A172 (cell line): ENCODE results near the gene LAGE3. TPM values are rescaled to one million over a fixed set of nuclear protein-coding genes. Genes with fewer than 3 reads are reported as not detected.

Experiments used
- DNase-seq: peaks from one replicate; pipeline ENCODE4 v3.0.0-alpha.2; 2015; ENCODE audit warnings: low spot score
- total RNA-seq: library from RNA; depleted of rRNA; stranded (reverse); fragments of >200 nt; shearing (Covaris generic); gene quantifications from 2 replicates; pipeline ENCODE4 v1.2.3, GENCODE V29; 2014; rRNA removed

LAGE3 gene
- total RNA-seq, result 70.5 and 109 TPM in 2 replicates

DNA sequence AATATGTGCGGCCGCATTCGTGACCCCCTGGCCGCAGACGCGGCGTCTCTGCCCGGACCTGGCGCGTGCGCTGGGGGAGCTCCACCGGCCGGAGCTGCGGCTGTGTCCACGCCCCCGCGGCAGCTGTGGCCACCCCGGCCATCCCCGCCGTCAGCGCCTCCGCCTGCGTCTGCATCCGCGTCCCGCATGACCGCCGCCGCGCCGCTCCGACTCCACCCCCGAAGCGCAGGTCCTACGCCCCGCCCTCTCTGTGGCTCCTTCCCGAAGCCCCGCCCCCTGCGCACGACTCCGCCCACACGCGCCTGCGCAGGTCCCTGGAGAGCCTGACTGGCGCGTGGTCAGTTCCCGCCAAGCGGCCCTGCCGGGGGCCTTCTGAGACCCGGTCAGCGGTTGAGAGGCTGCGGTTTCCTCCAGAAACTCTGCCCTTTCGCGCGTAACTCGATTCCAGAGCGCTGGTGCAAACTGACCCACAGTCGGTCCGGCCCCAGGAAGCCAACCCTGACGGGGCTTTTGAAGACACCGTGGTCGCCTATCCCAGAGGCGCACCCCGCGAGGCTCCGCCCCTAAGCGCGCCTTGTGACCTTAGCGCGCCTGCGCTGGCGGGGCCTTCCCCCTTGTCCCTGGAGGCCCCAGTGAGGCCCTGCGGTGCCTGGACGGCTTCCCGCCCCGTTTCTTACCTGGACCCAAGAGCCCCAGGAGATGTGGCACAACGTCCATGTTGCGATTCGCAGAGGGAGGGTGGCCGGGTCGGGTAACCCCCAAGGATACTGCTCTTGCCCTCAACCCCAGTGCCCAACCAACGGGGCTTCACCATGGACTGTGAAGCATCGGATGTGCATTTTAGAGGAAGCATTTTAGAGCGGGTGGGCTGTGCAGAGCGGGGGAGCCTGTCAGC, at the start of gene LAGE3:
Gene LAGE3 (minus strand): TSS at position 554 of the 895 bp plus-strand sequence. CDS start 366 bp downstream, at position 188.
- DNase-seq, result peak; percentile 76

DNA sequence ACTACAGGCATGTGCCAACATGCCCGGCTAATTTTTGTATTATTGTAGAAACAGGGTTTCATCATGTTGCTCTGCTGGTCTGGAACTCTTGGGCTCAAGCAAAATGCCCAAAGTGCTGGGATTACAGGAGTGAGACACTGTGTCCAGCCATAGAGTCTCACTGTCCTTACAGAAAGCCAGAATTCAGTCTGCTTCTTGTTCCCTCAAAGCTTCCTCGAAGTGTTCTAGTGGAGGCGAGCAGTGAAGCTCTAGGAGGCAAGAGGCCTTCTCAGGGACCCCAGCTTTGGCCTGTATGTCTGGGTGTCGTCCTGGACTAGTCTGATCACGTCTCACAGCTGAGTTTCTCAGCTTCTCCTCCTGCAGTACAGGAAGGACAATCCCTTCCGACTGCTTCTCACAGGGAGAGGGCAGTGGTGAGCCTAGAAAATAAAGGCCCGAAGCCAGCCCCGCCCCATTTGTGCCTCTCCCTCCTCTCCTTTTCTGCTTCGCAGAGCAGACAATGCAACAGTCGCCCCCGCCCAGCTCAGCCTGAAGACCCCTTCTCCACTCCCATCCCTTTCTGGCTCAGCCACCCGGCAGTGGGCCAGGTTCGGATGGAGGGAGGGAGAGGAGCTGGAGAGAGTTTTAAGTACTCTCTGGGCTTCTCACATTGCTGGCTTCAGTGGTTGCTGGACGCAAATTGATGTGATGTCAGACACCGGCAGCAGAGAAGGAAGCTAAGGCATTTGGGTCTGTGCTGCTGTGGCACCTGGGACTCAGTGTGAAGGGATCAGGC, 48.0 kb upstream of the LAGE3 start:
- peak; percentile 85 for DNase-seq

DNA sequence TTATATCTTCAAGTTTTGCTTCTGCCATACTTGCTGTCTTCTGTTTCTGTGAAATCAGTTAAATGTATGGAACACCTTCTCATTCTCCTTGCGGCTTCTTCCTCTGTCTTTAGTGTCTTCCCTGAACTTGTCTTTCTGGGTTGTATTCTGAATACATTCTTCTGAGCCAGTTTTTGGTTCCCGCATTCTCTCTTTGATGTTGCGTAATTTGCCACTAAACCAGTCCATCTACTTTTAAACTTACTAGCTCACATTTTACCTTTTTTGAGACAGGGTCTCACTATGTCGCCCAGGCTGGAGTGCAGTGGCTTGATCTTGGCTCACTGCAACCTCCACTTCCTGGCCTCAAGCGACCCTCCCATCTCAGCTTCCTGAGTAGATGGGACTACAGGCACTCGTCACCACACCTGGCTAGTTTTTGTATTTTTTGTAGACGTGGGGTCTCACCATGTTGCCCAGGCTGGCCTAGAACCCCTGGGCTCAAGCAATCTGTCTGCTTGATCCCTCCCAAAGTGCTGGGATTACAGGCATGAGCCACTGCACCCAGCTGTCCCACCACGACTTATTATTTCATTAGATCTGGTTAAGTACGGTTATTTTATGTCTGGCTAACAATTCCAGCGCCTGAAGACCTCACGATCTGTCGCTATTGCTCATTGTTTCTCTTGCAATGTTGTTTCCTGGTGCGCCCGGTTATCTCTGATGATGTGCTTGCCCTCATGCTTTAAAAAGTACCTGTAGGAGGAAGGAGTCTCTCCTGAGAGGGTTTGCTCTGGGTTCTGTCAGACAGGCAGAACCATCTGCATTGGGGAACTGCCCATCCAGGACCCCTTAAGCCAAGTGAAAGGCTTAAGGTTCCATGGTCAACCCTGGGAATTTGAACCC, 46.8 kb upstream of the LAGE3 start:
- no peak for DNase-seq

DNA sequence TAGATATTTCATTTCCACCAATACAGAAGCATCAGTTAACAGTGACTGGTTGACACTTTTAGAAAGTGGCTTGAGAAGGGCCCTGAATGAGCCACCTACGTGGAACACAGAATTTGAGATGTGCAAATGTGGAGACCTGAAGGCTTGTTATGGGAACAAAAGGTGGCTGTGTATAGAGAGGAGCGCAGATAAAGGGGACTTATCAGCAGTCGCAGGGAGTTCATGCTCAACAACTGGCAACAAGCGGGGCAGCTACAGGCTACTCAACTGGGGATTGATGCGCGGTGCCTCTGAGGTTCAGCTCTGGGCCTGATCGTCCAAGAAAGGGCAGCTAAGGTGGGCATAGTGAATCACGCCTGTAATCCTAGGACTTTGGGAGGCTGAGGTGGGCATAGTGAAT, 40.3 kb upstream of the LAGE3 start:
- DNase-seq, result no peak

GRCh38 chrX:154517101-154517781, 38.2 kb upstream of the LAGE3 start:
- DNase-seq, result no peak

DNA sequence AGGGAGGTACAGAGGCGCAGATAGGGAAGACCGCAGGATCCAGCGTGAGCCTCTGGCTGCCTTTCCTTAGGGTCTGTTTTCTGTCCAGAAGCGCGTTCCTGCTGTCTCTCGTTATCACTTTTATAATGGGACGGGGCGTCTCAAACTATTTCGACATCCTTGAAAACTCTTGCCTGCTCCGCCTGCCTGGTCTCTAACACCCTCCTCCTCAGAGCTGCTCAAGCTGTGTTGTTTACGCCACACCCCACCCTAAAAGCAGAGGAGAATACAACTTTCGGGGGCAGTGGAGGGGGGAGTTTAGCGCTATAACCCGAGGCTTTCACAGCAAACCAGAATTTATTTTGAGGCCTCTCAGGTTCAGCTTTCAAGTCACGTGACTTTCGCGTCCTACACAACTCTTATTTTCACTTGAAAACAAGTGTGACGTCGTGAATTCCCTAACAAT, 37.6 kb upstream of the LAGE3 start:
- DNase-seq, result no peak

DNA sequence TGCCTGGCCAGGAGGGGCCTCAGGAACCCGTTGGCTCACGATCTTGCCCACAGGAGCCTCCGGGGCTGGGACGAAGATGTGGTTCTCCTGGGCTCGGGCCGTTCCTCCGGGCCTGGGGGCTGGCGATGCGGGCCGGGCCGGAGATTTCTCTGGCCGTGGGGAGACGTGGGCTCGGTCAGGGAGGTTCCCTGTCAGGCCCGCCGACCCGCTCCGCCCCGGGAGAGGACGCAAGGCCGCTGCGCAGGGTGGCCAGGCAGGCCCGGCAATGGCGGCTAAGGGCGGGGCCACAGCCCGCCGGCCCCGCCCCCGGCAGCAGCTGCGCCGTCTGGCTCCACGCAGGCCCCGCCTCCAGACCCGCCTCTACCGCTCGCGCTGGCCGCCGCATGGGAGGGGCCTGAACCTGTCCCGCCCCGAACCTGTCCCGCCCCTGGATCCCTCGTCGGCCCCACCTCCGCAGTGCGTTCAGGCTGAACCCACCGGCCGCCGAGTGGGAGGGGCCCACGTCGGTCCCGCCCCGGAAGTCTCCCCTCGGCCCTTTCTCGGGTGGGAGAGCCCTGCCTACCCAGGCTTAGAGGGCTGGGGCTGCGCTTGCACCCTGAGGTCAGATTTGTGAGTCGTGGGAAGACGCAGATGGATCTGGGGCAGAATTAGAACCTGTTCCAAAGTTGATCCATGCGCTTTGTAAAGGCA, 37.0 kb upstream of the LAGE3 start, which contains the start of gene FAM3A:
Gene FAM3A (minus strand): TSS at position 267 of the 690 bp plus-strand sequence. CDS start 460 bp downstream, outside the sequence.
- DNase-seq, result peak; percentile 75

DNA sequence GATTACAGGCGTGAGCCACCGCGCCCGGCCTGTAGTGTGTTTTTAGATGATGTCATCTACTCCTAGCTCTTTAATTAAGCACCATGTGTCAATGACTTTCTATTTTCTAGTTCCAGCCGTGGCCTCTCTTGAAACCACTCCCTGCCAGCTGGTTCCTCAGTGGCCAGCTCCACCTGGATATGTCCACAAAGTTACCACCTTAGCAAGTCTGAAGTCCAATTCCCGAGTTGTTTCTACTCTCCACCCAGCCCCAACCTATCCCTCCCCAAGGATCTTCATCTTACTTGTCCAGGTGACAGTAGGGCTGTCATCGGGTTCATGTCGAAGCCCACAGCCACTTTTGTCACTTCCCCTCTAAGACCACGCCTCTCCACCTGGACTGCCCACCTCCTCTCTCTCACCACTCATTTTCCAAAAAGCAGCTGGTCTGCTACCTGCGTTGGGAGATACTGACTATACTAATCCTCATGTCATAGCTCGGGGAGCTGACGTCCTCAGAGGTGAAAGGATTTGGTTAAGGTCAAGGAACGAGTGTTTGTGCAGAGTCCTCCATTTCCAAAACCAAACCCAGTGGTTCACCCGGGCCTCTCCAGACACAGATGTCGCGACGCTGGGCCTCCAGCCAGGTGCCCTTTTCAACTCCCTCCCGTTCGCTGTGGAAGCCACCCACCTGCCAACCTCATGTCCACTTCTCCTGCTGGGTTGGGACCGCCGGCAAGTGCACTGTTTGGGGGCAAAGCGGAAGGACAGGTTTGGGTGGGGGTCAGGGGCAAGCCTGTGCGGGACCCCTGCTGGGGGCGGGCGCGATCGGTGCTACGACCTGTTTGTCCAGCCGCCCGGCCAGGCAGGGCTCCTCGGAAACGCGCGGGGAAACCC, 36.2 kb upstream of the LAGE3 start:
- no peak for DNase-seq

DNA sequence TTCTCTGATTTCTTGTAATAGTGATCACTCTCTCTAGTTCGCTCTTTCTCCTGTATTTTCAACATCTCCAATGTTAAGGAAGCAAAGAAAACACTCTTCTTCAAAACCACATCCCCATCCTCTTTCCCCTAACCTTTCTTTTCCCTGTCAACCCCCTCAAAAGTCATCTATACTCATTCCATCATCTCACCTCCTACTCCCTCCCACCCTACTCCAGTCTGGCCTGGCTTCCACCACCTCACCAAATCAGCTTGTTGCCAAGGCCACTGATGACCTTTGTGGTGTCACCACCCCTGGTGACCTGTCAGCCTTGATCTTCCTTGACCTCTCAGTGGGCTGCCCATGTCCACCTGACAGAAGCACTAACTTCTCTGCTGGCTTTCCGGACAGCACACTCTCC, 34.6 kb upstream of the LAGE3 start:
- DNase-seq, result no peak

- no peak for DNase-seq
Observed at GRCh38 chrX:154512879-154513553, 33.9 kb upstream of the LAGE3 start.

DNA sequence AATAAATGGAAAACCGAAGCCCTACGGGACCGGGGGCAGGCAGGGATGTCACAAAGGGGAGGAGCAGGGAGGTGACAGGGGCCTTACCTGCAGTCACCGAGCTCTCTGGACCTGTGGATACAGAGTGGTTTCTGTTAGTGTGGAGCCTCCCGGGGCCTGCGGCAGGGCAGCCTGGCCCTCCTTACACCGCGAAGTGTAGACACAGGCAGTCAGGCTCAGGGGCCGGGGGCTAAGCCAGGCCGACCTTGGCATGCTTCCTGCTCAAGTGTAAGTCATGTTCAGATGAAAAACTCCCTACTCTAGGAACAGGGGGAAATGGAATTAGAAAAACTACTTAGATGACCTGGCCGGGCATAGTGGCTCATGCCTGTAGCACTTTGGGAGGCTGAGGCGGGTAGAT, 32.7 kb upstream of the LAGE3 start:
- DNase-seq, result no peak

DNA sequence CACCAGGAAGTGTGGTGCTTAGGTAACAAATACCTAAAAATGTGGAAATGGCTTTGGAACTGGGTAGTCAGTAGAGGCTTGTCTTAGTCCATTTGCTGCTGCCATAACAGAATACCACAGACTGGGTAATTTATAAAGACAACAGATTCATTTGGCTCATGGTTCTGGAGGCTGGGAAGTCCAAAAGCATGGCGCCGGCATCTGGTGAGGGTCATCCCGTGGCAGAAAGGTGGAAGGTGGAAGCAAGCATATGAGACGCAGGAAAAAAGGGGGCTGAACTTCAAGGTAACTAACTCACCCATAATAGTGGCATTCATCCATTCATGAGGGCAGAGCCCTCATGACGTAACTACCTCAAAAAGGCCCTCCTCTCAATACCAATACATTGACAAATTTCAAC, 30.4 kb upstream of the LAGE3 start:
- DNase-seq, result no peak

DNA sequence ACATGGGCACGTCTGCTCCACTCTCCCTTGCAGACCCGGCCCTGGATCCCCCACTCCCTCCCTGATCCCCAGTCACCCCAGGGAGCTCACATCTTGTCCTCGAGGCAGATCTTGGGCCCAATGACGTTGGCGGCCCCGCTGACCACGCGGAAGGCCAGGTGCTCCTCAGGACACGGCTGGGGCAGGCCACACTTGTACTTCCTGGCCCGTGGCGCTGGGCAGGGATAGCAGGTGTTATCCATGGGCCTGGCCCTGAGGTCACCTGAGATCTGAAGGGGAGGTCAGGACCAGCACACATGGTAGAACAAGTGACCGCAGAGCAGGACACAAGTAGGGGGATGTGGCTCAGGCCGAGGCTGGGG, 29.3 kb upstream of the LAGE3 start:
- DNase-seq, result no peak

DNA sequence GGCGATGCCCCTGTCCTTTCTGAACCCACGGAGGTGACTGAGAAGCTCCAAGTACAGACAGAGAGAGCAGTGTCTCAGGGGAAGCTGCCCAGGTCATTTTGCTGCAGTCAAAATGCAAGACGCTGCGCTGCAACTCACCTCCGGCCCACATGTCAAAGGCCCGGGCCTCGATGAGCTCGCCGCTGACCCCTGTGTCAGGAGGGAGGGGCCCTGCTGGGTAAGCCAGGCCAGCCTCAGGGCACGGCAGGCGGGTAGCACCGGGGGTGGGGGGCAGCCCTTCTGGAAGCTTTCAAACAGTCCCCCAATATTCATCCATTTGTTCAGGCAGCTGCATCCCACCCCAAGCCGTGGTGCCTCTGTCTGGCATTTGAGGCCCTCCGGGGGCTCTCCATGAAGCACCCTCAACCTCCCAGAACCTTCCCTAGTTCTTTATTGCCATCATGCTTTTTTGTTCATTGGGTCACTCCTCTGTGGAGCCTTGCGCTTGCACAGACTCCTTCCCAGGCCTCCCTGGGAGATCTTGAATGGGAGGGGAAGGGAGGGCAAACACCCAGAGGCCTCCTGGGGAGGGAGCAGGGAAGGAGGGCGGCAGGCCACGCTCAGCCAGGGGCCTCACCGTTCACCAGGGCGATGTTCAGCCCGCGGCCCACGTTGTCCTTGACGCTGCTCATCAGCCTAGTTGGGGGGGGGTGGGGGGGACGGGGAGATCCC, 28.7 kb upstream of the LAGE3 start:
- no peak for DNase-seq

- no peak for DNase-seq
Observed at GRCh38 chrX:154506483-154507332, 27.6 kb upstream of the LAGE3 start.

DNA sequence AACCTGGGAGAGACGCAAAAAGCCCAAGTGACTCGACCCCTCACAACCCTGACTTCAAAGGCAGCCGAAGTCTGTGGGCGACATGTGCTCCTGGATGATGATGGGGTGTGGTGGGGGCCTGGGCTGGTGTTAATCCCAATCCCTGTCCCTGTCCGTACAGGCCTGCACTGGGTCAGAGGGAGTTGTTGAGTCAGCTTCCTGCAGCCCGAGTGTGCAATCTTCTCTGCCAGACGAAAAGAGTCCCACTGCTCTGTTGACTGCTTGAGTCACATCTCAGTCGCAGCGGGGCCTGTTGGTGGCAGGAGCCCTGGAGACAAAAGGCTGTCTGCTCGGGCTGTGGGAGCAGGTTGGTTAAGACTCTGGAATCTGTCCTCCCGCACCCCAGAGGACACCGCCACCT, 26.7 kb upstream of the LAGE3 start:
- peak; percentile 70 for DNase-seq

- DNase-seq, result no peak
Observed at GRCh38 chrX:154502989-154503388, 23.9 kb upstream of the LAGE3 start.
